ENCODE results near the gene CPSF2.

DNA sequence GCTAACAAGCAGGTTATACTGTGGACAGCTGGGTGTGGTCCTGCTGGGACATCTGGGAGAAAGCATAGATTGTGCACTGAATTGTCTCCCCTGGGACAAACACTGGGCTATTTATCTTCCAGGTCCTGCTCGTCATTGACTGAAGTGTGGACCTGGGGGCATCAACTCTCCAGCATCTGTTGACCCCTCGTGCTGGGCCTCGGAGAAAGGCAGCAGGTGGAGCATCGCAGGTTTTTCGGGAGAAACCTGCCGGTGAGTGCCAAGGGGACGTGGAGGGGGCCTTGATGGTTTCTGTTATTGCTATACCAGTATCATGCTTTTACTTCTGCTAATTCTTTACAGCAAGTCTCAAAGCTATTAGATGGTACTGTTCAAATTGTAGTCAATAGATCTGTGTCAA, 81.3 kb downstream of the CPSF2 start:
- TF ChIP-seq POLR2AphosphoS5 (IDR thresholded peaks at IDR 0.05) (no peak), POLR2A (IDR thresholded peaks at IDR 0.05; ENCODE audit: low read depth) (no peak), CTCF (IDR thresholded peaks at IDR 0.05) (no peak), EP300 (IDR thresholded peaks at IDR 0.05) (no peak)

All from esophagus muscularis mucosa (tissue), 4 donors.